Panc1 (cell line): ENCODE results near the gene GFM1. TPM values are rescaled to one million over a fixed set of nuclear protein-coding genes. Genes with fewer than 3 reads are reported as not detected.

Experiments
- ATAC-seq: fragments of 200-7000 bp; cut with Tn5 transposase; 2 replicates; pipeline ENCODE4 v1.9.1; 2020; ENCODE audit warnings: mild to moderate bottlenecking, moderate library complexity
- BruUV-seq: library from RNA; stranded (reverse); fragments of 400-500 nt; replicated peaks from 2 replicates; lab custom pipeline; 2021; lab: Mats Ljungman, UMichigan
- CTCF ChIA-PET: fragments of 300-600 bp; sonication (Branson Sonifier 250); formaldehyde crosslinking; loops from one replicate; lab custom pipeline; 2022; ENCODE audit warnings: antibody characterized with exemption; lab: Charles Lee
- POLR2A ChIA-PET: fragments of 300-600 bp; sonication (Branson Sonifier 250); formaldehyde crosslinking; loops from one replicate; lab custom pipeline; 2022; ENCODE audit warnings: antibody characterized with exemption; lab: Charles Lee
- DNase-seq: peaks from one replicate; pipeline ENCODE4 v3.0.0-alpha.2; 2010; ENCODE audit warnings: low read depth, low spot score
- H3K27ac ChIP-seq: 2 replicates; pipeline ENCODE4 v1.5.1; 2011; ENCODE audit warnings: mild to moderate bottlenecking, low read length, inconsistent platforms
- H3K27me3 ChIP-seq: fragments of 200-500 bp; sonication (Bioruptor generic); 2 replicates; pipeline ENCODE4 v1.6.0; 2014; ENCODE audit warnings: low read length, inconsistent platforms; ENCODE audit not compliant: control insufficient read depth, insufficient read depth
- H3K36me3 ChIP-seq: fragments of 200-500 bp; sonication (Bioruptor generic); 2 replicates; pipeline ENCODE4 v1.5.1; 2014; ENCODE audit warnings: inconsistent platforms, mild to moderate bottlenecking, low read length, moderate library complexity; ENCODE audit not compliant: control insufficient read depth, insufficient read depth
- H3K4me1 ChIP-seq: 2 replicates; pipeline ENCODE4 v1.5.1; 2011; ENCODE audit warnings: inconsistent platforms, mild to moderate bottlenecking, low read length, moderate library complexity; ENCODE audit not compliant: control insufficient read depth, insufficient read depth
- H3K4me3 ChIP-seq, 2 experiments: 2 replicates each; pipeline ENCODE4 v1.5.1; 2011 to 2012; ENCODE audit warnings: low read depth in 2 of 2, low read length in 2 of 2, mild to moderate bottlenecking in 2 of 2, inconsistent platforms in 1 of 2, moderate library complexity in 1 of 2
- H3K9me3 ChIP-seq: fragments of 200-500 bp; sonication (Bioruptor generic); 2 replicates; pipeline ENCODE4 v1.5.1; 2014; ENCODE audit warnings: low read depth, mild to moderate bottlenecking, inconsistent platforms, low read length, moderate library complexity; ENCODE audit not compliant: control insufficient read depth, insufficient read depth
- CTCF ChIP-seq: fragments of 450-650 bp; IDR thresholded peaks from 2 replicates; pipeline ENCODE4 v1.5.1; 2017; ENCODE audit warnings: mild to moderate bottlenecking
- POLR2AphosphoS5 ChIP-seq: IDR thresholded peaks from 2 replicates; pipeline ENCODE4 v1.6.1; 2012; ENCODE audit warnings: mild to moderate bottlenecking, low read depth, low read length, moderate library complexity
- REST ChIP-seq, 2 experiments: IDR thresholded peaks; 2 replicates each; pipeline ENCODE4 v1.6.1; 2011 to 2012; ENCODE audit warnings: low read depth in 2 of 2, control low read depth in 1 of 2, low read length in 1 of 2, mild to moderate bottlenecking in 1 of 2, moderate library complexity in 1 of 2; ENCODE audit not compliant: insufficient read depth in 1 of 2
- SIN3A ChIP-seq: IDR thresholded peaks from 2 replicates; pipeline ENCODE4 v1.6.1; 2012; ENCODE audit warnings: low read depth, mild to moderate bottlenecking, low read length, moderate library complexity, borderline replicate concordance; ENCODE audit not compliant: insufficient read depth
- TCF7L2 ChIP-seq: IDR thresholded peaks from 2 replicates; pipeline ENCODE4 v1.6.1; 2011; ENCODE audit warnings: mild to moderate bottlenecking, low read depth, low read length, inconsistent platforms
- in situ Hi-C: cut with HindIII; loops from 2 replicates; pipeline ENCODE4 v1.10.0; 2016; ENCODE audit warnings: low sequenced_read_pairs, low pct_unique_long_range_greater_than_20kb
- intact Hi-C: fragments of 100-400 bp; cut with micrococcal nuclease; formaldehyde crosslinking; loops from one replicate; pipeline ENCODE4 v1.10.0; 2022; ENCODE audit not compliant: unreplicated experiment
- total RNA-seq: library from RNA; stranded (reverse); gene quantifications from one replicate; pipeline ENCODE4 v1.2.1, GENCODE V29; 2021; ENCODE audit not compliant: unreplicated experiment

Gene GFM1
- total RNA-seq, 1 experiment from 2014 or later = 59.3 TPM

GRCh38 chr3:158700559-158700958 lies 56.2 kb downstream of the GFM1 start:
- no peak for DNase-seq
- Histone ChIP-seq H3K4me1 (peaks cover 15% of the 10 kb centered on the region), H3K9me3 (no peaks in the 10 kb centered on the region), H3K27me3 (no peaks in the 10 kb centered on the region), H3K4me3 (no peak overlapping the region), H3K27ac (peak overlapping the region; percentile 64; the same call in 1 of the 2 replicates), H3K36me3 (no peaks in the 10 kb centered on the region; the same call in 1 of the 2 replicates)
- ATAC-seq = no peak
- ChIA-PET POLR2A (interaction anchor here (0.5 kb wide), 1 partner anchor 21 kb away, joined by 3 read pairs; no protein-coding TSS in a partner anchor), CTCF (no interaction called here)
- intact Hi-C loops = no loop called here
- TF ChIP-seq SIN3A (no peak), POLR2AphosphoS5 (no peak), CTCF (no peak), TCF7L2 (no peak), REST (IDR thresholded peaks at IDR 0.05; ENCODE audit: insufficient read depth in 1 of 2, low read depth in 2 of 2, low read length in 1 of 2) (no peak)
- in situ Hi-C loops = no loop called here
- no TSS peak for BruUV-seq

GRCh38 chr3:158701420-158702065 lies 57.2 kb downstream of the GFM1 start:
- CTCF ChIA-PET = interaction anchor here (0.6 kb wide), 1 partner anchor 41 kb away, joined by 8 read pairs; no protein-coding TSS in a partner anchor
- BruUV-seq = no TSS peak
- H3K27me3 ChIP-seq = no peaks in the 10 kb centered on the region
- no peak overlapping the region for H3K4me3 ChIP-seq
- in situ Hi-C loops = no loop called here
- H3K4me1 ChIP-seq = peaks cover 15% of the 10 kb centered on the region
- H3K27ac ChIP-seq = peak overlapping the region; percentile 64
- POLR2A ChIA-PET = interaction anchor here (0.5 to 0.7 kb wide), 2 partner anchors 22 to 57 kb away, joined by 3 read pairs; partner anchors contain the start of gene GFM1
- DNase-seq (no peak), ATAC-seq (peak; percentile 68)
- intact Hi-C loops = no loop called here
- H3K9me3 ChIP-seq = no peaks in the 10 kb centered on the region
- H3K36me3 ChIP-seq = no peaks in the 10 kb centered on the region; the same call in 1 of the 2 replicates
- no peak for TF ChIP-seq CTCF
- no peak for TF ChIP-seq POLR2AphosphoS5
- TF ChIP-seq TCF7L2 = no peak
- no peak for TF ChIP-seq REST (IDR thresholded peaks at IDR 0.05; ENCODE audit: insufficient read depth in 1 of 2, low read depth in 2 of 2, low read length in 1 of 2)
